ENCODE measurements around the gene SMAGP.

DNA sequence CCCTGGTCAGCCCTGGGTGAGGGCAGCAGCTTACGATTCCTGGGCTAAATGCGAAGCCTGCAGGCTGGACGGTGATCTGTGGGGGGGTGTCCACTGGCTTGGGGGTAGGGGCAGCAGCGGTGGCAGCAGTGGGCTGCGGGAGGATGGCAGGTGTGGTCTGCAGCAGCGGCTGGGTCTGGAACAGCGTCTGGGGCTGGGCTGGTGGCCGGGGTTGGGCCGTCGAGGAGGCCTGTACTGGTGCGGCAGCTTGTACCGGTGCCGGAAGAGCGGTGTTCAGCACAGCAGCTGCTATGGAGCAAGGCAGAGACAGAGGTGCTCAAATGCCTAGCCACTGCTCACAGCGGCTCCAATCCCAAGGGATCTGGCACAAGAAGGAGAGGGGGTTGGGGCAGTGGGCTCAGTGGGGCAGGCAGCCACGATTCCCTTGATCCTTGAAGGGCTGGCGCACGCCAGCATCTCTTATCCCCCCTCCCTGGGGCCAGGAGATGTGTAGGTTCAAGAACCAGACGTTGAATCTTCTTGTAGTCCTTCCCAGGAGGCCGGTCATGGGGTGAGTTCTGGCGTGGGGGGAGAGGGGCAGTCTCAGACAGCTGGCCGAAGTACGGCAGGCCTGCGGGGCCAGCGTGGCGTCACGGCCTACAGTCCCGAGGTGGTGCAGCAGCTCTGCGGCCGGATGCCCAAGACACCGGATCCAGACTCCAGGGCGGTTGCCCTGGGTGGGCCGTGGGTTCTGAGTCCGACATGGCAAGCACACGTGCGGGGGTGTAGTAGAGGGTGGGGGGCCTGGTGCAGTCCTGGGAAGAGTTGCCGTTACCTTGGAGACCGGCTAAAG, 72.3 kb downstream of the SMAGP start:
- TF ChIP-seq, protein P1, sequence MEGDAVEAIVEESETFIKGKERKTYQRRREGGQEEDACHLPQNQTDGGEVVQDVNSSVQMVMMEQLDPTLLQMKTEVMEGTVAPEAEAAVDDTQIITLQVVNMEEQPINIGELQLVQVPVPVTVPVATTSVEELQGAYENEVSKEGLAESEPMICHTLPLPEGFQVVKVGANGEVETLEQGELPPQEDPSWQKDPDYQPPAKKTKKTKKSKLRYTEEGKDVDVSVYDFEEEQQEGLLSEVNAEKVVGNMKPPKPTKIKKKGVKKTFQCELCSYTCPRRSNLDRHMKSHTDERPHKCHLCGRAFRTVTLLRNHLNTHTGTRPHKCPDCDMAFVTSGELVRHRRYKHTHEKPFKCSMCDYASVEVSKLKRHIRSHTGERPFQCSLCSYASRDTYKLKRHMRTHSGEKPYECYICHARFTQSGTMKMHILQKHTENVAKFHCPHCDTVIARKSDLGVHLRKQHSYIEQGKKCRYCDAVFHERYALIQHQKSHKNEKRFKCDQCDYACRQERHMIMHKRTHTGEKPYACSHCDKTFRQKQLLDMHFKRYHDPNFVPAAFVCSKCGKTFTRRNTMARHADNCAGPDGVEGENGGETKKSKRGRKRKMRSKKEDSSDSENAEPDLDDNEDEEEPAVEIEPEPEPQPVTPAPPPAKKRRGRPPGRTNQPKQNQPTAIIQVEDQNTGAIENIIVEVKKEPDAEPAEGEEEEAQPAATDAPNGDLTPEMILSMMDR (IDR thresholded peaks at IDR 0.05), result no peak
- no peak for TF ChIP-seq POLR2A (IDR thresholded peaks at IDR 0.05)

Measured in thyroid gland (tissue), 4 donors.